Testis (tissue), 3 donors: ENCODE results near the gene NEU2. TPM values are rescaled to one million over a fixed set of nuclear protein-coding genes. Genes with fewer than 3 reads are reported as not detected.

Source experiments
- DNase-seq: peaks from one replicate; pipeline ENCODE4 v3.0.0-alpha.2; 2019
- H3K27ac ChIP-seq, 2 donors: fragments of 200-600 bp; sonication (generic); one replicate each; pipeline ENCODE4 v1.5.1; 2019
- H3K27me3 ChIP-seq: fragments of 200-600 bp; sonication (generic); one replicate; pipeline ENCODE4 v1.5.1; 2019
- H3K36me3 ChIP-seq: fragments of 200-600 bp; sonication (generic); one replicate; pipeline ENCODE4 v1.5.1; 2017; ENCODE audit warnings: low read depth; ENCODE audit errors: missing control alignments
- H3K4me1 ChIP-seq: fragments of 200-600 bp; sonication (generic); one replicate; pipeline ENCODE4 v1.5.1; 2019
- H3K4me3 ChIP-seq, 2 donors: fragments of 200-600 bp; sonication (generic); one replicate each; pipeline ENCODE4 v1.5.1; 2017 to 2019
- H3K9me3 ChIP-seq: fragments of 200-600 bp; sonication (generic); one replicate; pipeline ENCODE4 v1.5.1; 2017
- POLR2A ChIP-seq: fragments of 450-650 bp; IDR thresholded peaks from one replicate; pipeline ENCODE4 v1.6.1; 2017; ENCODE audit warnings: antibody characterized with exemption, mild to moderate bottlenecking, moderate library complexity
- WGBS, 2 donors: methylation state at CpG; one replicate each; pipeline ENCODE4 v1.1.5; 2018; 5-methylcytosine and 5-hydroxymethylcytosine counted together
- intact Hi-C: fragments of 100-400 bp; cut with DNase I; formaldehyde crosslinking; loops from one replicate; pipeline ENCODE4 v1.15.1; 2023; ENCODE audit warnings: low total_unique reads
- polyA plus RNA-seq: library from polyadenylated mRNA; stranded (reverse); fragments of 350-450 nt; fragmentation: Illumina TruSeq; extraction: RNeasy Lipid Tissue Mini Kit (QIAGEN cat#74804); gene quantifications from one replicate; pipeline ENCODE4 v1.2.3, GENCODE V29; 2014; ENCODE audit warnings: low read depth, low replicate concordance; ENCODE audit not compliant: insufficient read depth
- total RNA-seq, 2 donors: library from RNA; depleted of rRNA; stranded (reverse); fragments of >200 nt; gene quantifications; one replicate each; pipeline ENCODE4 v1.2.3, GENCODE V29; 2016
- TF ChIP-seq, protein P1 (sequence below), 3 experiments: fragments of 450-650 bp in 2 of 3; fragments of 200-600 bp in 1 of 3; sonication (generic) in 1 of 3; IDR thresholded peaks; one replicate each; pipeline ENCODE4 v1.5.1; 2016 to 2019; ENCODE audit warnings: antibody characterized with exemption in 3 of 3, mild to moderate bottlenecking in 2 of 3, moderate library complexity in 1 of 3

The NEU2 gene
- total and polyA plus RNA-seq, 3 donors from 2014 or later: not detected

DNA sequence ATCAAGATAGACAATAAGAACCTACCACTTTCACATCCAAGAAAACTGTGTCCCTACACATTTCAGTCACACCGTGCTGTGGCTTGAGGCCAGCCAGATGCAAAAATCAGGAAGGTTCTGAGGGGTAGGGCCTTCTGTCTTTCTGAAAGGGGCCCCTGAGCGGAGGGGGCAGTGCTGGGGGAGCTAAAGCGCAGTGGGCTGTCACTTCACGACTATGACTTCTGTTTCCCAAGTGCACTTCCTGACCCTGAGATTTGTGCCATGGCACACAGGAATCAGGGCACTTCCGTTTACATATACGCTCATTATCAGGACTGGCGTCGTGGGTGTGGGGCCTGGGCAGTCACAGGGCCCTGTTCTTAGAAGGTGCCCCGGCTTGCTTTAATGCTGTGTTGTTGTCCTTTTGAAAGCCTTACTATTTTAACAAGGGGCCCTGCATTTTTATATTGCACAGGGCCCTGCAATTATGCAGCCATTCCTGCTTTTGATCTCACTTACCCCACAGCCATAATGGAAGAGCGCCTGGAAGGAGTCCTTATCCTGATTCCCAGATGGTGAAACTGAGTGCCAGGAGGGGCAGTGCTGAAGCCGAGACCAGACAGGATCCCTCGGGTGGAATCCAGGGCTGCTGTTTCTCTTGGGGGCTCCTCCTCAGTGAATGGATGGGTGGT, 20.0 kb upstream of the NEU2 start:
- TF ChIP-seq, protein P1, sequence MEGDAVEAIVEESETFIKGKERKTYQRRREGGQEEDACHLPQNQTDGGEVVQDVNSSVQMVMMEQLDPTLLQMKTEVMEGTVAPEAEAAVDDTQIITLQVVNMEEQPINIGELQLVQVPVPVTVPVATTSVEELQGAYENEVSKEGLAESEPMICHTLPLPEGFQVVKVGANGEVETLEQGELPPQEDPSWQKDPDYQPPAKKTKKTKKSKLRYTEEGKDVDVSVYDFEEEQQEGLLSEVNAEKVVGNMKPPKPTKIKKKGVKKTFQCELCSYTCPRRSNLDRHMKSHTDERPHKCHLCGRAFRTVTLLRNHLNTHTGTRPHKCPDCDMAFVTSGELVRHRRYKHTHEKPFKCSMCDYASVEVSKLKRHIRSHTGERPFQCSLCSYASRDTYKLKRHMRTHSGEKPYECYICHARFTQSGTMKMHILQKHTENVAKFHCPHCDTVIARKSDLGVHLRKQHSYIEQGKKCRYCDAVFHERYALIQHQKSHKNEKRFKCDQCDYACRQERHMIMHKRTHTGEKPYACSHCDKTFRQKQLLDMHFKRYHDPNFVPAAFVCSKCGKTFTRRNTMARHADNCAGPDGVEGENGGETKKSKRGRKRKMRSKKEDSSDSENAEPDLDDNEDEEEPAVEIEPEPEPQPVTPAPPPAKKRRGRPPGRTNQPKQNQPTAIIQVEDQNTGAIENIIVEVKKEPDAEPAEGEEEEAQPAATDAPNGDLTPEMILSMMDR (IDR thresholded peaks at IDR 0.05): no peak
- TF ChIP-seq POLR2A: no peak
- peak; percentile 14 for DNase-seq
- Histone ChIP-seq H3K4me1 (peaks cover 9% of the 10 kb centered on the region), H3K27ac (no peak overlapping the region), H3K9me3 (no peaks in the 10 kb centered on the region), H3K36me3 (no peaks in the 10 kb centered on the region), H3K27me3 (no peaks in the 10 kb centered on the region), H3K4me3 (no peak overlapping the region)
- intact Hi-C loops: no loop called here
- WGBS, 2 donors: 75 to 86% methylated on average over 12 of the region's 12 CpGs

DNA sequence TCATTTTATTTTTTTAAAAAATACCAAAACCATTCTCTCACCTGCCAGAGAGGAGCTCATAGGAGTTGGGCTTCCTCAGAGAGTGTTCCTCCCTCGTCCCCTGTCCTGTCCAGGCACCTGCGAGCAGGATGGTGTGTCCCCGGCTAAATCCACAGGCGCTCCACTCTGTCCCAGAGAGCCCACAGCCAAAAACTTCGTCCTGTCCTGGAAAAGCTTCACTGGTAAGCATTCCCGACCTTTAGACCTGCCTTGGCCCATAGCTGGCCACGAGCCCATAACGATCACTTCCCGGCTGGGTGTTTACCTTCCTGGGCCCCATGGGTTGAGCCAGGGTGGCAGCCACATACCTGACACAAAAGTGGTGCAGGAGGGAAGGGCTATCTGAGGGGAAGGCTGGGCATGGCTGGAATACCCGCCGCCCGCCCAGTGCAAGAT, 19.4 kb upstream of the NEU2 start, which contains the start of gene NGEF:
NGEF (minus strand) TSS at position 230 of the 435 bp plus-strand sequence. CDS start 38,366 bp downstream, outside the sequence.
- Histone ChIP-seq H3K36me3 (no peaks in the 10 kb centered on the region), H3K4me1 (peaks cover 3% of the 10 kb centered on the region), H3K27me3 (no peaks in the 10 kb centered on the region), H3K9me3 (no peaks in the 10 kb centered on the region), H3K4me3 (no peak within 1 kb of the TSS), H3K27ac (no peak within 1 kb of the TSS)
- TF ChIP-seq, protein P1 (IDR thresholded peaks at IDR 0.05): no peak
- no peak for TF ChIP-seq POLR2A
- intact Hi-C loops: no loop called here
- DNase-seq: no peak
- whole genome bisulfite sequencing, 2 donors: 88 to 90% methylated on average over 12 of the region's 12 CpGs

DNA sequence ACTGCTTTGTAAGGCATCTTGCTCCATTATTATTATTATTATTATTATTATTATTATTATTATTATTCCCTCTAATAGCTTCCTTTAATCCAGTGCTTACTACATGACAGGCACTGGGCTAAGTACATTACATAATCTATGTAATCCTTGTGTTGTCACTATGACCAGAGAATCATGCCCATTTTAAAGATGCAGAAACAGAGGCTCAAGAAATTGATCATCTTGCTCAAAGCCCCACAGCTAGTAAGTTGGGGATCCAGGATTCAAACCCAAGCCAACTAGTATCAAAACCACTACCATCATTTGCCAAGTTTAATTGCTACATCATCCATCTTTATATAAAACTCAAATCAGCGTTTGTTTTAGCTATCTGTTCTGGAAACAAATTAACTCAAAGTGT, 18.8 kb upstream of the NEU2 start:
- no peaks in the 10 kb centered on the region for H3K36me3 ChIP-seq
- intact Hi-C loops: no loop called here
- no peaks in the 10 kb centered on the region for H3K9me3 ChIP-seq
- WGBS, 2 donors: 83 to 94% methylated on average over 1 of the region's 1 CpG
- TF ChIP-seq, protein P1 (IDR thresholded peaks at IDR 0.05): no peak
- H3K27ac ChIP-seq: no peak overlapping the region
- DNase-seq: no peak
- no peak overlapping the region for H3K4me3 ChIP-seq
- no peaks in the 10 kb centered on the region for H3K4me1 ChIP-seq
- no peaks in the 10 kb centered on the region for H3K27me3 ChIP-seq

DNA sequence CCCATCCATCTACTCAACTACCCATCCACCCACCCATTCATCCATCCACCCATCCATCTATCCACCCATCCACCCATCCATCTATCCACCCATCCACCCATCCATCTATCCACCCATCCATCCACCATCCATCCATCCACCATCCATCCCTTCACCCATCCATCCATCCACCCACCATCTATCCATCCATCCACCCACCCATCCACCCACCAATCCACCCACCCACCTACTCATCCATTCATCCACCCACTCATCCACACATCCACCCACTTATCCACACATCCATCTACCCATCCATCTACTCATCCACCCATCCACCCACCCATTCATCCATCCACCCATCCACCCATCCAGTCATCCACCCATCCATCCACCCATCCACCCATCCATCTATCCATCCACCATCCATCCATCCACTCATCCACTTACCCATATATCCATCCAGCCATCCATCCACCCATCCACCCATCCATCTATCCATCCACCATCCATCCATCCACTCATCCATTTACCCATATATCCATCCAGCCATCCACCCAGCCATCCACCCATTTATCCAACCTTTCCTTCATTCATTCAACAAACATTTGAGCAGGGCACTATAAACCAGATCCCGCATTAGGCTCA, 17.3 kb upstream of the NEU2 start:
- WGBS, 2 donors: 90 to 97% methylated on average over 1 of the region's 1 CpG
- H3K4me3 ChIP-seq: no peak overlapping the region
- H3K27ac ChIP-seq: no peak overlapping the region
- intact Hi-C loops: no loop called here
- H3K9me3 ChIP-seq: no peaks in the 10 kb centered on the region
- no peaks in the 10 kb centered on the region for H3K36me3 ChIP-seq
- no peak for TF ChIP-seq POLR2A
- TF ChIP-seq, protein P1 (IDR thresholded peaks at IDR 0.05): no peak
- no peaks in the 10 kb centered on the region for H3K4me1 ChIP-seq
- no peaks in the 10 kb centered on the region for H3K27me3 ChIP-seq
- DNase-seq: no peak
